ENCODE results near the gene EIF6. TPM values are rescaled to one million over a fixed set of nuclear protein-coding genes. Genes with fewer than 3 reads are reported as not detected.

The EIF6 gene
- total RNA-seq, 5 donors from 2014 or later (not counting 1 experiment from before 2014, with no cell fraction given): 43.8 to 70.7 (median 69.6) TPM

DNA sequence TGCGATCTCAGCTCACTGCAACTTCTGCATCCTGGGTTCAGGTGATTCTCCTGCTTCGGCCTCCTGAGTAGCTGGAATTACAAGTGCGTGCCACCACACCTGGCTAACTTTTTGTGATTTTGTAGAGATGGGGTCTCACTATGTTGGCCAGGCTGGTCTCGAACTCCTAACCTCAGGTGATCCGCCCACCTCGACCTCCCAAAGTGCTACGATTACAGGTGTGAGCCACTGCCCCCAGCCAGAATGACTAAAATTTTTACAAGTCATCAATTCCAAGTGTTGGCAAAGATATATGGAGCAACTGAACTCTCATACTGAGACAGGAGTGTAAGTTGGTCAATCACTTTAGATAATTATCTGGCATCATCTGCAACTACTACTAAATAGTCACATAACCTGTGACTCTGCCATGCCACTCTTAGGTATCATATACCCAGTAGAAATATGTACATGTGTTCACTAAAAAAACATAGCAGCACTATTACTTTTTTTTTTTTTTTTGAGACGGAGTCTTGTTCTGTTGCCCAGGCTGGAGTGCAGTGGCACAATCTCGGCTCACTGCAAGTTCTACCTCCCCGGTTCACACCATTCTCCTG lies 3.0 kb downstream of the EIF6 start:
- Histone ChIP-seq H3K4me3 (ENCODE audit: control insufficient read depth in 1 of 2, extremely low read depth in 1 of 2, low read length in 1 of 2) (no peak overlapping the region), H3K27me3 (replicated peaks in 1 of 2; ENCODE audit: control insufficient read depth in 2 of 2, extremely low read depth in 1 of 2, insufficient read depth in 2 of 2, low read length in 1 of 2) (no peaks in the 10 kb centered on the region), H3K4me1 (ENCODE audit: control insufficient read depth in 1 of 2, extremely low read depth in 1 of 2, insufficient read depth in 2 of 2, low read length in 2 of 2) (peaks cover 6 to 40% of the 10 kb centered on the region in 2 experiments), H3K36me3 (ENCODE audit: control insufficient read depth in 2 of 2, extremely low read depth in 1 of 2, insufficient read depth in 1 of 2, low read length in 1 of 2) (peaks cover 3 to 32% of the 10 kb centered on the region in 2 donors), H3K9me3 (no peaks in the 10 kb centered on the region), H3K27ac (ENCODE audit: low read length) (no peak overlapping the region)
- CTCF ChIA-PET: no interaction called here
- no peak overlapping the region for H3K4me3 Mint-ChIP-seq
- DNase-seq: no peak
- POLR2A ChIA-PET: no interaction called here
- peaks cover 37 to 50% (median 48%) of the 10 kb centered on the region in 3 donors for H3K4me1 Mint-ChIP-seq
- H3K36me3 Mint-ChIP-seq: peaks cover 28% of the 10 kb centered on the region
- no CpG with 5 or more reads among the region's 10 CpGs for WGBS (ENCODE audit: insufficient coverage)
- no peaks in the 10 kb centered on the region for H3K9me3 Mint-ChIP-seq
- no peak overlapping the region for H3K27ac Mint-ChIP-seq
- no peak for ATAC-seq (replicated peaks in 1 of 4)
- no peaks in the 10 kb centered on the region for H3K27me3 Mint-ChIP-seq

DNA sequence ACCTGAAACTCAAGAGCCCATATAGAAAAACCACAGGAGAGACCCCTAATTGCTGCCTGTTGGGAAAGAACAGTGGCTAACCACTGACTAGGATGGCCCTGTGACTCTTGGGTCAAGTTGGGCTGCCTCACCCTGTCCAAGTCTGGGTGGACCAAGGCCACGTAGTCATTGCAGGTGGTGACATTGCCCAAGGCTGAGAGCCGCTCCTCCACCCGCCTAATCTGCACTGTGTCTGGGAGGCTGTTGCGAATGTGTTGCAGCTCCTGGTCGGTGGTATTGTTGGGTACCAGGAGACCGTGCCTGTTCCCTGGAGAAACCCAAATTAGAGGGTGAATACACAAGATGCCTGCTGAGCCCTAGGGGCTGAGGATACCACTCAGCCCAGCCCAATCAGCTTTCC lies 4.0 kb downstream of the EIF6 start:
- ChIA-PET CTCF (interaction anchor here in 1 of 2 donors (0.7 kb wide), 1 partner anchor 25 kb away, joined by 4 read pairs; no protein-coding TSS in a partner anchor), POLR2A (no interaction called here)
- H3K4me1 Mint-ChIP-seq: peaks cover 36 to 50% (median 42%) of the 10 kb centered on the region in 3 donors
- Histone ChIP-seq H3K27ac (ENCODE audit: low read length) (no peak overlapping the region), H3K36me3 (ENCODE audit: control insufficient read depth in 2 of 2, extremely low read depth in 1 of 2, insufficient read depth in 1 of 2, low read length in 1 of 2) (peaks cover 3 to 37% of the 10 kb centered on the region in 2 donors), H3K27me3 (replicated peaks in 1 of 2; ENCODE audit: control insufficient read depth in 2 of 2, extremely low read depth in 1 of 2, insufficient read depth in 2 of 2, low read length in 1 of 2) (no peaks in the 10 kb centered on the region), H3K9me3 (no peaks in the 10 kb centered on the region), H3K4me3 (ENCODE audit: control insufficient read depth in 1 of 2, extremely low read depth in 1 of 2, low read length in 1 of 2) (no peak overlapping the region), H3K4me1 (ENCODE audit: control insufficient read depth in 1 of 2, extremely low read depth in 1 of 2, insufficient read depth in 2 of 2, low read length in 2 of 2) (peaks cover 6 to 51% of the 10 kb centered on the region in 2 experiments)
- H3K27ac Mint-ChIP-seq: peak overlapping the region in 1 of 2 donors; percentile 40
- H3K9me3 Mint-ChIP-seq: no peaks in the 10 kb centered on the region
- DNase-seq (no peak), ATAC-seq (replicated peaks in 1 of 4) (no peak)
- 98% methylated on average over 5 of the region's 6 CpGs for WGBS (ENCODE audit: insufficient coverage)
- H3K4me3 Mint-ChIP-seq: no peak overlapping the region
- peaks cover 28% of the 10 kb centered on the region for H3K36me3 Mint-ChIP-seq
- H3K27me3 Mint-ChIP-seq: no peaks in the 10 kb centered on the region

DNA sequence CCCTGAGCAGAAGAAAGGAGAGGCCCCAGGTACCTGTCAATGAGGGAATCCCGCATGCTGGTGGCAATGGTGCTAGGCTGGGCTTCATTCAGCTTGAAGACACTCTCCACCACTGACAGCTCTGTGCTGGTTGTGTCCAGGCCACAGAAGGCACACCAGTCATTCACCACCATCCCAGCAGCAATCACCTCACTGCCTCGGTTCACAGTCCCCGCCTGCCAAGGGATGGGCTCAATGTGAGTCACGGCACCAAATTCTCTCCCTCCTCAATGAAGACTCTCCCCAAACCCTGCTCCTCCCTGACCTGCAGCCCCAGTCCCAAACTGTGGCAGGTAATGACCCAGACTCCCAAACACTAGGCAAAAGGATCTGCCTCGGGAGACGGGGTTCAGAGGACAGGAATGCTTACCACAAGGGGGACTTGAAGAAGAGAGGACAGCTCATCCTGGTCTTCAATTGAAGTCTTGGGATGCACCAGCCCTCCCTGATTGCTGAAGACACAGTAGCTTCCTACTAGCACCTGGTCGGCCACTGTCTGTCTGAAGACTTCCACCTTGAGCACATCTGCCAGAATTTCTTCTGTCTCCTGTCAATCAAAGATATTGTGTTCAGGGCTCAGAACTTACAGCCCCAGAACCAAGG lies 4.9 kb downstream of the EIF6 start:
- peaks cover 6 to 49% of the 10 kb centered on the region in 2 experiments for H3K4me1 ChIP-seq (ENCODE audit: control insufficient read depth in 1 of 2, extremely low read depth in 1 of 2, insufficient read depth in 2 of 2, low read length in 2 of 2)
- no peak overlapping the region for H3K4me3 ChIP-seq (ENCODE audit: control insufficient read depth in 1 of 2, extremely low read depth in 1 of 2, low read length in 1 of 2)
- whole genome bisulfite sequencing (ENCODE audit: insufficient coverage): 100% methylated on average over 3 of the region's 7 CpGs
- H3K36me3 ChIP-seq (ENCODE audit: control insufficient read depth in 2 of 2, extremely low read depth in 1 of 2, insufficient read depth in 1 of 2, low read length in 1 of 2): peaks cover 3 to 44% of the 10 kb centered on the region in 2 donors
- no peak overlapping the region for H3K27ac ChIP-seq (ENCODE audit: low read length)
- DNase-seq (no peak), ATAC-seq (replicated peaks in 1 of 4) (no peak)
- Mint-ChIP-seq H3K4me1 (peaks cover 29 to 44% (median 33%) of the 10 kb centered on the region in 3 donors), H3K27me3 (no peaks in the 10 kb centered on the region), H3K4me3 (peak overlapping the region in 1 of 3 donors; percentile 22), H3K36me3 (peaks cover 28% of the 10 kb centered on the region), H3K27ac (peak overlapping the region in 1 of 2 donors; percentile 3), H3K9me3 (no peaks in the 10 kb centered on the region)
- POLR2A ChIA-PET: no interaction called here
- no peaks in the 10 kb centered on the region for H3K9me3 ChIP-seq
- no peaks in the 10 kb centered on the region for H3K27me3 ChIP-seq (replicated peaks in 1 of 2; ENCODE audit: control insufficient read depth in 2 of 2, extremely low read depth in 1 of 2, insufficient read depth in 2 of 2, low read length in 1 of 2)
- CTCF ChIA-PET: interaction anchor here in 1 of 2 donors (0.5 kb wide), 1 partner anchor 203 kb away, joined by 3 read pairs; no protein-coding TSS in a partner anchor

DNA sequence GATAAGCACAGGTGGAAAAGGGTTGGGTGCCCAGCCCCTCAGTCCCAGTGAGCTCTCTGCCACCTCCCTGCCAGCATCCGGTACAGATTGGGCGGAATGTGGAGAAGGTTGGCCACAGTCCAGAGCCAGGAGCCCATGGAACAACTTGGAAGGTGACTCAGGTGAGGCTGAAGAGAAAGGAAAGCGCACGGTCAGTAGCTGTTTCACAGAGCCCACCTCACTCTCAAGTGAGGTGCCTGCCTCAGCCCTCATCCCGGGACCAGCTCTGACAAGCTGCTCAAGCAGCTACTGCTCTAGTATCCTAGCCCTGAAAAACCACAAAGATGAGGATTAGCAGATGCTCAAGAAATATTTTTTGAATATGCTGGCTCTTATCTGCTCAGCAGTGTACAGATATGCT lies 5.5 kb downstream of the EIF6 start:
- WGBS (ENCODE audit: insufficient coverage): 96% methylated on average over 3 of the region's 5 CpGs
- Histone ChIP-seq H3K36me3 (ENCODE audit: control insufficient read depth in 2 of 2, extremely low read depth in 1 of 2, insufficient read depth in 1 of 2, low read length in 1 of 2) (peaks cover 7 to 47% of the 10 kb centered on the region in 2 donors), H3K4me3 (ENCODE audit: control insufficient read depth in 1 of 2, extremely low read depth in 1 of 2, low read length in 1 of 2) (no peak overlapping the region), H3K27me3 (replicated peaks in 1 of 2; ENCODE audit: control insufficient read depth in 2 of 2, extremely low read depth in 1 of 2, insufficient read depth in 2 of 2, low read length in 1 of 2) (no peaks in the 10 kb centered on the region), H3K9me3 (no peaks in the 10 kb centered on the region), H3K4me1 (ENCODE audit: control insufficient read depth in 1 of 2, extremely low read depth in 1 of 2, insufficient read depth in 2 of 2, low read length in 2 of 2) (peaks cover 6 to 45% of the 10 kb centered on the region in 2 experiments), H3K27ac (ENCODE audit: low read length) (peak overlapping the region; percentile 94)
- ChIA-PET POLR2A (no interaction called here), CTCF (interaction anchor here (0.5 to 3.4 kb wide), 2 partner anchors 134 to 202 kb away, joined by 3 to 19 read pairs; no protein-coding TSS in a partner anchor)
- no peaks in the 10 kb centered on the region for H3K27me3 Mint-ChIP-seq
- H3K4me1 Mint-ChIP-seq: peaks cover 28 to 43% (median 31%) of the 10 kb centered on the region in 3 donors
- ATAC-seq (replicated peaks in 1 of 4) (no peak), DNase-seq (no peak)
- H3K36me3 Mint-ChIP-seq: peaks cover 28% of the 10 kb centered on the region
- H3K27ac Mint-ChIP-seq: peak overlapping the region; percentile 81 to 84
- peak overlapping the region; percentile 90 to 95 (median 93) for H3K4me3 Mint-ChIP-seq
- H3K9me3 Mint-ChIP-seq: no peaks in the 10 kb centered on the region

DNA sequence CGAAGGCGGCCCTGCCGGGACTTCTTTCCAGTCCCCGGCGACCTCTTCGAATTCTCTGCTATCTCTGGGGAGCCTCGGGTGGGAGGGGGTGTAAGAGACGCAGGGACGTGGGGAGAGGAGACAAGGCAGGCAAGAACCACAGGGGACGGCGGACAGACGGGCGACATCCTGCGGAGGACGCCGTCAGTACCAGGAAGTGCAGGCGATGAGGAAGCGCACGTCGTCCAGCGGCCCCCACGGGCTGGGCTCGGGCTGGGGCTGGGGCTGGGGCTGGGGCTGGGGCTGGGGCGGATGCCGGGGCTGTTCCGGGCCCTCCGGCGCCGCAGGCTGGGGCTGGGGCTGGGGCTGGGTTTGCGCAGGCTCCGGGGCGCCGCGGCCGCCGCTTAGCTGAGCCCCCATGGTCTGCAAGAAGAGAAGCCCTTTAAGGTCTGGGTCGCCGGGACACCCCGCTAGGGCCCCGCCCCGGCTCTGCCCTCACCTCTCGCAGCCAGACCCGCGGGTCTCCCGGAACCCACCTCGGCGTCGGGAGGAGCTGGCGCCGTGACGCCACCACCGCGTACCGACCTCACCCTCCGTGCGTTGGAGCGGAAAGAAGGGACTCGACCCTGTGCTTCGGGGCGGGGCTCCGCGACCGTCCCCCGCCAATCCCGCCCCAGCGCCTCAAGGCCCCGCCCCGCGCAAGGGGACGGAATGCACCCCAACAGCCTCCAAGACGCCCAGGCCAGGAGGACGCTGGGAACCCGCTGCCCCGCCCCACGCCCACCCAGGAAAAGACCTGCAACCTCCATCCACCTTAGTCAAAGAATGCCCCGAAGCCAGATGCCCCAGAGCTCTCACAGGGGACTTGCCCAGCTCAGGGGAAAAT lies 6.8 kb downstream of the EIF6 start, which contains the start of gene MMP24OS:
TSS of gene MMP24OS (minus strand) at position 592 of the 865 bp plus-strand sequence. CDS start at position 399, 193 bp downstream.
- peaks cover 0 to 34% of the 10 kb centered on the region in 2 experiments for H3K4me1 ChIP-seq (ENCODE audit: control insufficient read depth in 1 of 2, extremely low read depth in 1 of 2, insufficient read depth in 2 of 2, low read length in 2 of 2)
- POLR2A ChIA-PET: interaction anchor here (0.5 to 0.6 kb wide), 3 partner anchors 198 to 1379 kb away, joined by 3 to 5 read pairs (median 4); no protein-coding TSS in a partner anchor
- peak within 1 kb of the TSS; percentile 98 to 99 for H3K27ac Mint-ChIP-seq
- peak; percentile 75 to 93 (median 86) for DNase-seq
- H3K4me1 Mint-ChIP-seq: peaks cover 22 to 34% (median 26%) of the 10 kb centered on the region in 3 donors
- no peaks in the 10 kb centered on the region for H3K9me3 Mint-ChIP-seq
- peak; percentile 90 to 93 (median 92) for ATAC-seq (replicated peaks in 1 of 4)
- H3K36me3 Mint-ChIP-seq: peaks cover 28% of the 10 kb centered on the region
- no peaks in the 10 kb centered on the region for H3K27me3 ChIP-seq (replicated peaks in 1 of 2; ENCODE audit: control insufficient read depth in 2 of 2, extremely low read depth in 1 of 2, insufficient read depth in 2 of 2, low read length in 1 of 2)
- no peaks in the 10 kb centered on the region for H3K9me3 ChIP-seq
- CTCF ChIA-PET: interaction anchor here (0.6 to 3.4 kb wide), 4 partner anchors 133 to 377 kb away, joined by 3 to 19 read pairs (median 4); partner anchors contain the start of gene SPAG4 (in 1 of the 2)
- H3K4me3 ChIP-seq (ENCODE audit: control insufficient read depth in 1 of 2, extremely low read depth in 1 of 2, low read length in 1 of 2): peak within 1 kb of the TSS; percentile 65 to 73
- peaks cover 10 to 49% of the 10 kb centered on the region in 2 donors for H3K36me3 ChIP-seq (ENCODE audit: control insufficient read depth in 2 of 2, extremely low read depth in 1 of 2, insufficient read depth in 1 of 2, low read length in 1 of 2)
- 0% methylated on average over 68 of the region's 76 CpGs for WGBS (ENCODE audit: insufficient coverage)
- peak within 1 kb of the TSS; percentile 94 for H3K27ac ChIP-seq (ENCODE audit: low read length)
- H3K4me3 Mint-ChIP-seq: peak within 1 kb of the TSS; percentile 90 to 95 (median 93)
- H3K27me3 Mint-ChIP-seq: no peaks in the 10 kb centered on the region
